Mesothelial cell of epicardium (in vitro differentiated cells): ENCODE measurements around the gene ZMYND15. TPM values are rescaled to one million over a fixed set of nuclear protein-coding genes. Genes with fewer than 3 reads are reported as not detected.
A peak's percentile ranks its signal among the peaks of the same experiment; 100 is the strongest.

Source experiments
- DNase-seq, 2 experiments: peaks; one replicate each; pipeline ENCODE4 v3.0.0; 2021; ENCODE audit warnings: low spot score in 2 of 2; ENCODE audit not compliant: unreplicated experiment in 2 of 2
- H3K27ac Mint-ChIP-seq: 2 replicates; pipeline ENCODE4 v1.8.0; 2021; ENCODE audit warnings: mixed read lengths
- H3K27me3 Mint-ChIP-seq: 2 replicates; pipeline ENCODE4 v1.8.0; 2021; ENCODE audit warnings: low read depth, mixed read lengths
- H3K36me3 Mint-ChIP-seq: 2 replicates; pipeline ENCODE4 v1.8.0; 2021; ENCODE audit warnings: mixed read lengths
- H3K4me1 Mint-ChIP-seq: 2 replicates; pipeline ENCODE4 v1.8.0; 2021; ENCODE audit warnings: mixed read lengths
- H3K4me3 Mint-ChIP-seq: 2 replicates; pipeline ENCODE4 v1.8.0; 2021; ENCODE audit warnings: mild to moderate bottlenecking, moderate library complexity, mixed read lengths
- H3K9me3 Mint-ChIP-seq: 2 replicates; pipeline ENCODE4 v1.8.0; 2021; ENCODE audit warnings: mixed read lengths
- total RNA-seq: library from RNA; stranded (reverse); gene quantifications from 3 replicates; pipeline ENCODE4 v1.2.1, GENCODE V29; 2021
- TF ChIP-seq, protein P1 (sequence below): fragments of 200-600 bp; sonication (generic); IDR thresholded peaks from one replicate; pipeline ENCODE4 v1.5.0; 2021; ENCODE audit warnings: antibody characterized with exemption; ENCODE audit not compliant: unreplicated experiment

ZMYND15 gene
- total RNA-seq, 1 donor from 2014 or later = 0.78 TPM

DNA sequence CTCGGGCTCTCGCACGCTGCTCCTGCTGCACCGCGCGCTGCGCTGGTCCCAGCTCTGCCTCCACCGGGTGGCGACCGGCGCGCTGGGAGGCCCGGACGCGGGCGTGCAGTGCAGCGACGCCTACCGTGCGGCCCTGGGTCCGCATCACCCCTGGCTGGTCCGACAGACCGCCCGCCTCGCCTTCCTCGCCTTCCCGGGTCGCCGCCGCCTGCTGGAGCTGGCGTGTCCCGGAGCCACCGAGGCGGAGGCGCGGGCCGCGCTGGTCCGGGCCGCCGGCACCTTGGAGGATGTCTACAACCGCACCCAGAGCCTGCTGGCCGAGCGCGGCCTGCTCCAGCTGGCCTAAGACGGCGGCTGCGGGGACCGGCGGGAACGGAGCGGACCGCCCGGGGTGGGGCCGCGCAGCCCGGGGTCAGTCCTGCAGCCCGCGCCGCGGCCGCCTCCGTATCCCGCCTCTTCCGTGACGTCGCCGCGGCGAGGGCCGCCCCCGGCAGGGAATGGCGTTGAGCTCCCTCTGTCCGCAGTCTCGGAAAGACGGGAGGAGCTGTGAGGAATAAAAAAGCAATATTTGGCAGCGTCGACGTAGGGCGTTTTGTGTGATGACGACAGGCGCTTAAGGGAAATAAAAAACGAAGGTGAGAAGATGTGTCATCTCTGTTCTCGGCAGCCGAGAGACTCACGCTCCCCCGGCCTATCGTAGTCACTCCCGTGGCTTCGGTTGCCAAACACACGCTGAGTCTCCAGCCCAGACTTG is 50.5 kb downstream of the ZMYND15 start:
- TF ChIP-seq, protein P1, sequence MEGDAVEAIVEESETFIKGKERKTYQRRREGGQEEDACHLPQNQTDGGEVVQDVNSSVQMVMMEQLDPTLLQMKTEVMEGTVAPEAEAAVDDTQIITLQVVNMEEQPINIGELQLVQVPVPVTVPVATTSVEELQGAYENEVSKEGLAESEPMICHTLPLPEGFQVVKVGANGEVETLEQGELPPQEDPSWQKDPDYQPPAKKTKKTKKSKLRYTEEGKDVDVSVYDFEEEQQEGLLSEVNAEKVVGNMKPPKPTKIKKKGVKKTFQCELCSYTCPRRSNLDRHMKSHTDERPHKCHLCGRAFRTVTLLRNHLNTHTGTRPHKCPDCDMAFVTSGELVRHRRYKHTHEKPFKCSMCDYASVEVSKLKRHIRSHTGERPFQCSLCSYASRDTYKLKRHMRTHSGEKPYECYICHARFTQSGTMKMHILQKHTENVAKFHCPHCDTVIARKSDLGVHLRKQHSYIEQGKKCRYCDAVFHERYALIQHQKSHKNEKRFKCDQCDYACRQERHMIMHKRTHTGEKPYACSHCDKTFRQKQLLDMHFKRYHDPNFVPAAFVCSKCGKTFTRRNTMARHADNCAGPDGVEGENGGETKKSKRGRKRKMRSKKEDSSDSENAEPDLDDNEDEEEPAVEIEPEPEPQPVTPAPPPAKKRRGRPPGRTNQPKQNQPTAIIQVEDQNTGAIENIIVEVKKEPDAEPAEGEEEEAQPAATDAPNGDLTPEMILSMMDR = peak; percentile 69
- Mint-ChIP-seq H3K4me1 (peaks cover 19% of the 10 kb centered on the region), H3K36me3 (no peaks in the 10 kb centered on the region), H3K27me3 (peaks cover 19% of the 10 kb centered on the region), H3K9me3 (no peaks in the 10 kb centered on the region), H3K4me3 (peak overlapping the region; percentile 83), H3K27ac (peak overlapping the region; percentile 95)
- DNase-seq = peak; percentile 75 to 88

DNA sequence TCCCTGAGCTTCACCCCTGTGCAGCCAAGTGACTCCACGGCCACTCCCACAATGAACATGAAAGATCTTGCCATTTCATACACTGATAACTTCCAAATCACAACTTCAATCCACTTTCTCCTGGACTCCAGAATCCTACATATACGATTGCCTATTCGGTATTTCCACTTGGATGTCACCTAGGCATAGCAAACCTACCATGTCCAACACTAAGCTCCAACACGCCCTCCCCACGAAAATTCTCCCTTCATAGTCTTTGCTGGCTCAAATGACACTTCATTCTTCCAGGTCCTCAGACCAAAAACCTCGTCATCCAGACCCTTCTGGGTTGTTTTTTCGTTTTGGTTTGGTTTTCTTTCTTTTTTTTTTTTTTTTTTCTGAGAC is 51.1 kb downstream of the ZMYND15 start:
- H3K36me3 Mint-ChIP-seq = no peaks in the 10 kb centered on the region
- peaks cover 19% of the 10 kb centered on the region for H3K27me3 Mint-ChIP-seq
- DNase-seq = no peak
- peaks cover 19% of the 10 kb centered on the region for H3K4me1 Mint-ChIP-seq
- peak overlapping the region; percentile 95 for H3K27ac Mint-ChIP-seq
- no peaks in the 10 kb centered on the region for H3K9me3 Mint-ChIP-seq
- TF ChIP-seq, protein P1 = no peak
- peak overlapping the region; percentile 83 for H3K4me3 Mint-ChIP-seq

DNA sequence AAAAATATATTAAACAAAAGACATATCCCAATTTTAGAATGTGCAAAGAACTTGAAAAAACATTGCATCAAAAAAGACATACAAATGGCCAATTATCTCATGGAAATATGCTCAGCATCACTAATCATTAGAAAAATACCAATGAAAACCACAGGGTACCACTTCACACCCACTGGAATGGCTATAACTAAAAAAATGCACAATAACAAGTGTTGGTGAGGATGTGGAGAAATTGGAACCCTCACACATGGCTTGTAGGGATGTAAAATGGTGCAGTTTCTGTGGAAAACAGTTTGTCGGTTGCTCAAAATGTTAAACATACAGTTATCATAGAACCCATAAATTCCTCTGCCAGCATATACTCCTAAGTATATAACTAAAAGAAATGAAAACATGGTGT is 55.5 kb downstream of the ZMYND15 start:
- no peaks in the 10 kb centered on the region for H3K9me3 Mint-ChIP-seq
- peaks cover 12% of the 10 kb centered on the region for H3K36me3 Mint-ChIP-seq
- H3K4me3 Mint-ChIP-seq = peak overlapping the region; percentile 100
- peaks cover 11% of the 10 kb centered on the region for H3K4me1 Mint-ChIP-seq
- TF ChIP-seq, protein P1 = no peak
- DNase-seq = no peak
- peak overlapping the region; percentile 99 for H3K27ac Mint-ChIP-seq
- H3K27me3 Mint-ChIP-seq = peaks cover 10% of the 10 kb centered on the region

Other genes with a start within 250 kb of the ZMYND15 start
- gene SPNS2, start 241.0 kb upstream of the ZMYND15 start, total RNA-seq = 12.2 to 13.7 TPM (median 13.2 TPM) in 3 replicates
- gene MYBBP1A, start 184.4 kb upstream of the ZMYND15 start, total RNA-seq = 69.5 to 74.6 TPM (median 73.5 TPM) in 3 replicates
- 0.09 to 0.27 TPM (median 0.22 TPM) in 3 replicates for gene GGT6, start 179.3 kb upstream of the ZMYND15 start, total RNA-seq
- 64.8 to 68.2 TPM (median 65.7 TPM) in 3 replicates for gene SMTNL2, start 155.3 kb upstream of the ZMYND15 start, total RNA-seq
- gene ALOX15, start 98.2 kb upstream of the ZMYND15 start, total RNA-seq = 0.18 to 0.45 TPM (median 0.36 TPM) in 3 replicates
- 95.2 to 101 TPM (median 99.5 TPM) in 3 replicates for gene PELP1, start 35.7 kb upstream of the ZMYND15 start, total RNA-seq
- gene ARRB2, start 29.2 kb upstream of the ZMYND15 start, total RNA-seq = 34.9 to 39.7 TPM (median 38.7 TPM) in 3 replicates
- 11.8 to 15.8 TPM (median 15.5 TPM) in 3 replicates for gene MED11, start 8.4 kb upstream of the ZMYND15 start, total RNA-seq
- gene CXCL16, start 95 bp downstream of the ZMYND15 start, total RNA-seq = 7.6 to 8.8 TPM (median 8.1 TPM) in 3 replicates
- gene TM4SF5, start 32.1 kb downstream of the ZMYND15 start, total RNA-seq = not detected in 3 replicates
- gene VMO1, start 46.5 kb downstream of the ZMYND15 start, total RNA-seq = 2.3 to 2.6 TPM (median 2.5 TPM) in 3 replicates
- 0.22 TPM in 1 of 3 replicates, not detected in the others for gene GLTPD2, start 49.1 kb downstream of the ZMYND15 start, total RNA-seq
- gene PSMB6, start 56.3 kb downstream of the ZMYND15 start, total RNA-seq = 98.2 to 102 TPM (median 102 TPM) in 3 replicates
- gene PLD2, start 67.3 kb downstream of the ZMYND15 start, total RNA-seq = 77.3 to 83.6 TPM (median 82.5 TPM) in 3 replicates
- gene MINK1, start 93.5 kb downstream of the ZMYND15 start, total RNA-seq = 113 to 117 TPM (median 114 TPM) in 3 replicates
- gene C17orf107, start 159.7 kb downstream of the ZMYND15 start, total RNA-seq = 8.6 to 9.3 TPM (median 9.2 TPM) in 3 replicates
- 1.5 to 1.9 TPM (median 1.7 TPM) in 3 replicates for gene CHRNE, start 163.3 kb downstream of the ZMYND15 start, total RNA-seq
- not detected in 3 replicates for gene GP1BA, start 192.4 kb downstream of the ZMYND15 start, total RNA-seq
- 52.5 to 54.2 TPM (median 53.9 TPM) in 3 replicates for gene SLC25A11, start 200.2 kb downstream of the ZMYND15 start, total RNA-seq
- 72.3 to 74.6 TPM (median 73.1 TPM) in 3 replicates for gene RNF167, start 200.4 kb downstream of the ZMYND15 start, total RNA-seq
- gene PFN1, start 208.7 kb downstream of the ZMYND15 start, total RNA-seq = 357 to 377 TPM (median 370 TPM) in 3 replicates
- 21.2 to 25.3 TPM (median 22.4 TPM) in 3 replicates for gene ENO3, start 211.3 kb downstream of the ZMYND15 start, total RNA-seq
- gene SPAG7, start 228.0 kb downstream of the ZMYND15 start, total RNA-seq = 72.8 to 86.9 TPM (median 72.9 TPM) in 3 replicates
- 27.0 to 31.6 TPM (median 31.2 TPM) in 3 replicates for gene CAMTA2, start 247.8 kb downstream of the ZMYND15 start, total RNA-seq